Measurements from ENCODE around the gene CCDC77. TPM values are rescaled to one million over a fixed set of nuclear protein-coding genes. Genes with fewer than 3 reads are reported as not detected.

Gene CCDC77
- total RNA-seq = 5.9 and 7.4 TPM in 2 replicates

GRCh38 chr12:401235-402028, at the start of gene CCDC77:
Gene CCDC77, plus strand, starts transcription at chr12:401644. Its CDS starts 7,740 bp downstream, at chr12:409384.

GRCh38 chr12:389142-390096, 12.0 kb upstream of the CCDC77 start, which contains the start of gene KDM5A:
Gene KDM5A, minus strand, starts transcription at chr12:389320. Its CDS starts 229 bp downstream, at chr12:389091.

DNA sequence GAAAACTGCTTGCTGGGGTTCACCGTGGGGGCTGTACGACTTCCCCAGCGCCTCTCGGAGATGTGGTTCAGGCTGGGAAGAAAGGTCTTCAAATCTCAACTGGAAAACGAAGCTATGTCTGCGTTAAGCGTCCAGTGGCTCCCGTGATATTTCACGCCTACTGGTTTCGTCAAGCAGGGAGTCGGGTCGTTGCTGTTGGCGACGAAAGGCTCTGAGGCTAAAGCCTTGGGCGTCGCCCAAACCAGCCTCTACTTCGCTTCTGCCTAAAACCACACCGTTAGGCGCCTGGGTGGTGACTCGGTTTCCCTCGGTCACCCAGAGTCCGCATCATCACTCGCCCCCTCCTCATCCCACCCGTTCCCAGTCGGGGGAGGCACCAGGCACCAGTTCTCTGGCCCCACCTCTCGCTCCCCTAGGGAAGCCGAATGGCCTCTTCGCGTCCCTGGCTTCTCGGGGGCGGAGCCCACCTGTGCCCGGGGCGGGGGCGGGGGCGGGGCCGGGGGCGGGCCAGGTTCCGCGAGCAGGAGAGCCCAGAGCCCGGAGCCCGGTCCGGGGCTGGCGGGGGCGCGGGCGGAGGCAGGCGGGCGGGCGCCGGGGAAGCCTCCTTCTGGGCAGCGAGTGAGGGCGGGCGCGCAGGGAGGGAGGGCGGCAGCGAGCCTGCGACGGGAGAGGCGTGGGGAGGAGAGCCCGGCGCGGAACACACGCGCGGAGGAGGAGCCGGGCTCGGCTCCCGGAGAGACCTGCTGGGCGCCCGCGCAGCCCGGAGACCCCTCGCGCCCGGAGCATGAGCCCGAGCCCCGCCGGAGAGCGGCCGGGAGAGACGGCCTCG, 58.2 kb downstream of the CCDC77 start, which contains the start of gene B4GALNT3:
Gene B4GALNT3, plus strand, starts transcription at position 510 of the 829 bp plus-strand sequence. CDS start 438 bp downstream, outside the sequence.

Other genes starting within 250 kb of the CCDC77 start
- 0.11 and 0.26 TPM in 2 replicates for gene SLC6A12, start 187.5 kb upstream of the CCDC77 start, total RNA-seq
- gene SLC6A13, start 138.8 kb upstream of the CCDC77 start, total RNA-seq = 0.09 TPM in 1 of 2 replicates, not detected in the other
- 53.0 and 60.3 TPM in 2 replicates for gene KDM5A, start 12.3 kb upstream of the CCDC77 start, total RNA-seq
- gene B4GALNT3, start 58.3 kb downstream of the CCDC77 start, total RNA-seq = 0.11 TPM in 1 of 2 replicates, not detected in the other

Measured in dermis lymphatic vessel endothelial cell (primary cell).